K562 (cell line): ENCODE measurements around the gene LST1. TPM values are rescaled to one million over a fixed set of nuclear protein-coding genes. Genes with fewer than 3 reads are reported as not detected.

Experiments
- FOXK1 ChIP-seq: sonication (generic); formaldehyde crosslinking; IDR thresholded peaks from 2 replicates; pipeline ENCODE4 v1.8.0; 2022; ENCODE audit warnings: missing genetic modification reagents, mild to moderate bottlenecking, borderline replicate concordance
- IFI16 ChIP-seq: fragments of 250-450 bp; sonication (Bioruptor Pico); IDR thresholded peaks from 2 replicates; pipeline ENCODE4 v2.1.2; 2022; ENCODE audit warnings: mild to moderate bottlenecking, inconsistent platforms
- NKRF ChIP-seq: fragments of 450-650 bp; IDR thresholded peaks from 2 replicates; pipeline ENCODE4 v1.6.1; 2016; ENCODE audit warnings: borderline replicate concordance
- NR1H2 ChIP-seq: sonication (generic); formaldehyde crosslinking; IDR thresholded peaks from 2 replicates; pipeline ENCODE4 v1.4.0; 2020; ENCODE audit warnings: mild to moderate bottlenecking, missing genetic modification reagents
- REST ChIP-seq, 2 experiments: fragments of 450-650 bp; formaldehyde crosslinking in 1 of 2; IDR thresholded peaks; 2 replicates each; pipeline versions ENCODE4 v1.4.0 to v1.6.1; 2014 to 2020; ENCODE audit warnings: mild to moderate bottlenecking in 2 of 2, borderline replicate concordance in 1 of 2, low read depth in 1 of 2
- SIN3A ChIP-seq, 2 experiments: fragments of 150-350 bp in 1 of 2; IDR thresholded peaks; 2 replicates each; pipeline ENCODE4 v1.6.1; 2011 to 2016; ENCODE audit warnings: borderline replicate concordance in 2 of 2, low read depth in 2 of 2, low read length in 2 of 2, mild to moderate bottlenecking in 2 of 2, moderate library complexity in 2 of 2; ENCODE audit not compliant: control insufficient read depth in 1 of 2
- TGIF2 ChIP-seq: sonication (generic); formaldehyde crosslinking; IDR thresholded peaks from 2 replicates; pipeline ENCODE4 v1.8.1; 2022; ENCODE audit warnings: mild to moderate bottlenecking, missing genetic modification reagents, moderate library complexity
- ZBTB33 ChIP-seq: sonication (generic); formaldehyde crosslinking; IDR thresholded peaks from 2 replicates; pipeline ENCODE4 v1.8.1; 2023; ENCODE audit warnings: mild to moderate bottlenecking, missing genetic modification reagents
- ZBTB43 ChIP-seq: sonication (generic); formaldehyde crosslinking; IDR thresholded peaks from 2 replicates; pipeline ENCODE4 v1.8.0; 2023; ENCODE audit warnings: mild to moderate bottlenecking, missing genetic modification reagents
- polyA plus RNA-seq, 8 experiments: library from polyadenylated mRNA; depleted of rRNA in 4 of 8; stranded (reverse) in 5 of 8; unstranded in 3 of 8; fragments of >200 nt; fragmentation: Nextera tagmentation in 2 of 8; fragmentation: Illumina TruSeq in 1 of 8; extraction: Ambion mirVana in 2 of 8; extraction: Trizol in 1 of 8; gene quantifications; 2 replicates each; pipeline versions ENCODE4 v1.2.1 to v1.2.3, GENCODE V29; 2011 to 2014; ENCODE audit warnings: inconsistent platforms in 1 of 8, missing spikeins in 1 of 8
- total RNA-seq, 7 experiments: library from RNA; depleted of rRNA in 6 of 7; stranded (reverse); fragments of >200 nt in 6 of 7; fragmentation: Illumina TruSeq in 2 of 7; extraction: Trizol in 2 of 7; gene quantifications; 2 replicates each; pipeline versions ENCODE4 v1.2.1 to v1.2.3, GENCODE V29; 2011 to 2021; ENCODE audit warnings: low replicate concordance in 1 of 7

Gene LST1
- total and polyA plus RNA-seq, 9 of the 15 experiments (the other 6 are each of a cell fraction or from before 2014, with no cell fraction given), result 0.82 to 7.8 (median 1.7) TPM

- TF ChIP-seq REST (IDR thresholded peaks at IDR 0.05; ENCODE audit: borderline replicate concordance) (no peak), REST (CRISPR knock-in tag; IDR thresholded peaks at IDR 0.05; ENCODE audit: low read depth) (no peak), ZBTB33 (CRISPR knock-in tag) (0 out of 2 replicates have a peak, but pooled peaks have one; percentile 34), IFI16 (CRISPR knock-in tag) (no peak), SIN3A (IDR thresholded peaks at IDR 0.05; ENCODE audit: borderline replicate concordance in 2 of 2, control insufficient read depth in 1 of 2, low read depth in 2 of 2, low read length in 2 of 2) (peak in 1 of 2 experiments; percentile 33; a peak in 2 of 4 replicates), ZBTB43 (CRISPR knock-in tag) (no peak), NR1H2 (CRISPR knock-in tag) (0 out of 2 replicates have a peak, but pooled peaks have one; percentile 44), FOXK1 (CRISPR knock-in tag) (no peak), NKRF (peak; percentile 52; the same call in 1 of the 2 replicates), TGIF2 (no peak)
These were observed 38.1 kb upstream of the LST1 start (continued) for GRCh38 chr6:31547727-31548543.
